ENCODE measurements around the gene BMP8B. TPM values are rescaled to one million over a fixed set of nuclear protein-coding genes. Genes with fewer than 3 reads are reported as not detected.
"Not testable (repeated sequence)": the region's sequence is repeated elsewhere in the genome, so short reads cannot be mapped to it uniquely, and the experiment has no call there.

BMP8B gene
- total RNA-seq, 1 donor from 2014 or later: 1.3 TPM

- TF ChIP-seq CTCF (IDR thresholded peaks at IDR 0.05; ENCODE audit: insufficient read depth, low read length, severe bottlenecking): no peak
- Histone ChIP-seq H3K36me3 (ENCODE audit: control insufficient read depth, insufficient read depth, low read length) (no peaks in the 10 kb centered on the region), H3K4me3 (ENCODE audit: low read depth, low read length) (no peak overlapping the region), H3K27me3 (ENCODE audit: control insufficient read depth, insufficient read depth, low read length) (peaks cover 11% of the 10 kb centered on the region)
- DNase-seq (ENCODE audit: low read depth): no peak
- no peak for FAIRE-seq
Measured at GRCh38 chr1:39789571-39790110, 976 bp upstream of the BMP8B start.

GRCh38 chr1:39788426-39788757 is 273 bp downstream of the BMP8B start:
- DNase-seq (ENCODE audit: low read depth) (no peak), FAIRE-seq (no peak)
- peaks cover 11% of the 10 kb centered on the region for H3K27me3 ChIP-seq (ENCODE audit: control insufficient read depth, insufficient read depth, low read length)
- no peaks in the 10 kb centered on the region for H3K36me3 ChIP-seq (ENCODE audit: control insufficient read depth, insufficient read depth, low read length)
- H3K4me3 ChIP-seq (ENCODE audit: low read depth, low read length): peak overlapping the region; percentile 28
- no peak for TF ChIP-seq CTCF (IDR thresholded peaks at IDR 0.05; ENCODE audit: insufficient read depth, low read length, severe bottlenecking)

GRCh38 chr1:39787964-39788363 is 701 bp downstream of the BMP8B start:
- H3K36me3 ChIP-seq (ENCODE audit: control insufficient read depth, insufficient read depth, low read length); FAIRE-seq; DNase-seq (ENCODE audit: low read depth); H3K4me3 ChIP-seq (ENCODE audit: low read depth, low read length): not testable (repeated sequence)
- peaks cover 11% of the 10 kb centered on the region for H3K27me3 ChIP-seq (ENCODE audit: control insufficient read depth, insufficient read depth, low read length)

GRCh38 chr1:39787468-39787867 is 1.2 kb downstream of the BMP8B start:
- DNase-seq (ENCODE audit: low read depth) (no peak), FAIRE-seq (no peak)
- H3K36me3 ChIP-seq (ENCODE audit: control insufficient read depth, insufficient read depth, low read length): no peaks in the 10 kb centered on the region
- peaks cover 11% of the 10 kb centered on the region for H3K27me3 ChIP-seq (ENCODE audit: control insufficient read depth, insufficient read depth, low read length)
- no peak overlapping the region for H3K4me3 ChIP-seq (ENCODE audit: low read depth, low read length)
- no peak for TF ChIP-seq CTCF (IDR thresholded peaks at IDR 0.05; ENCODE audit: insufficient read depth, low read length, severe bottlenecking)

- DNase-seq (ENCODE audit: low read depth); FAIRE-seq; H3K36me3 ChIP-seq (ENCODE audit: control insufficient read depth, insufficient read depth, low read length); H3K4me3 ChIP-seq (ENCODE audit: low read depth, low read length): not testable (repeated sequence)
- peaks cover 11% of the 10 kb centered on the region for H3K27me3 ChIP-seq (ENCODE audit: control insufficient read depth, insufficient read depth, low read length)
Measured at GRCh38 chr1:39787108-39787375, 1.6 kb downstream of the BMP8B start.

GRCh38 chr1:39786303-39787107 is 2.2 kb downstream of the BMP8B start:
- FAIRE-seq: peak; percentile 98
- H3K36me3 ChIP-seq (ENCODE audit: control insufficient read depth, insufficient read depth, low read length); H3K4me3 ChIP-seq (ENCODE audit: low read depth, low read length); DNase-seq (ENCODE audit: low read depth): not testable (repeated sequence)
- H3K27me3 ChIP-seq (ENCODE audit: control insufficient read depth, insufficient read depth, low read length): peaks cover 11% of the 10 kb centered on the region

GRCh38 chr1:39782685-39783084 is 6.0 kb downstream of the BMP8B start:
- not testable (repeated sequence) for FAIRE-seq; H3K36me3 ChIP-seq (ENCODE audit: control insufficient read depth, insufficient read depth, low read length); DNase-seq (ENCODE audit: low read depth); H3K4me3 ChIP-seq (ENCODE audit: low read depth, low read length)
- peaks cover 15% of the 10 kb centered on the region for H3K27me3 ChIP-seq (ENCODE audit: control insufficient read depth, insufficient read depth, low read length)

- TF ChIP-seq CTCF (IDR thresholded peaks at IDR 0.05; ENCODE audit: insufficient read depth, low read length, severe bottlenecking): no peak
- no peak for FAIRE-seq
Measured at GRCh38 chr1:39782103-39782502, 6.6 kb downstream of the BMP8B start.

More at GRCh38 chr1:39782103-39782502, 6.6 kb downstream of the BMP8B start:
- DNase-seq (ENCODE audit: low read depth): no peak
- Histone ChIP-seq H3K4me3 (ENCODE audit: low read depth, low read length) (no peak overlapping the region), H3K27me3 (ENCODE audit: control insufficient read depth, insufficient read depth, low read length) (peaks cover 10% of the 10 kb centered on the region), H3K36me3 (ENCODE audit: control insufficient read depth, insufficient read depth, low read length) (no peaks in the 10 kb centered on the region)
